GM12878 (cell line): Measurements from ENCODE around the gene COL18A1. TPM values are rescaled to one million over a fixed set of nuclear protein-coding genes. Genes with fewer than 3 reads are reported as not detected.
A peak's percentile ranks its signal among the peaks of the same experiment; 100 is the strongest.
"Not testable (repeated sequence)": the region's sequence is repeated elsewhere in the genome, so short reads cannot be mapped to it uniquely, and the experiment has no call there.

Experiments
- ATAC-seq: fragments of 200-7000 bp; cut with Tn5 transposase; 3 replicates; pipeline ENCODE4 v1.9.1; 2020; ENCODE audit warnings: mild to moderate bottlenecking, moderate library complexity
- BruUV-seq: library from RNA; stranded (reverse); fragments of 400-500 nt; replicated peaks from 2 replicates; lab custom pipeline; 2021; lab: Mats Ljungman, UMichigan
- CTCF ChIA-PET: fragments of 300-600 bp; sonication (Branson Sonifier 250); formaldehyde crosslinking; extraction: SDS; loops from one replicate; lab custom pipeline; 2021; ENCODE audit warnings: inconsistent platforms; lab: Yijun Ruan, JAX
- POLR2A ChIA-PET: fragments of 350-600 bp; formaldehyde crosslinking; extraction: SDS; loops from one replicate; lab custom pipeline; 2021; ENCODE audit warnings: inconsistent platforms; lab: Charles Lee
- RAD21 ChIA-PET: fragments of 300-600 bp; sonication (Branson Sonifier 250); formaldehyde crosslinking; loops from one replicate; lab custom pipeline; 2023; ENCODE audit warnings: antibody characterized with exemption; ENCODE audit not compliant: unreplicated experiment; lab: Charles Lee
- SMC1A ChIA-PET: fragments of 300-600 bp; sonication (Branson Sonifier 250); formaldehyde crosslinking; loops from one replicate; lab custom pipeline; 2023; ENCODE audit not compliant: unreplicated experiment, uncharacterized antibody; lab: Charles Lee
- DNase-seq: peaks from one replicate; pipeline ENCODE4 v3.0.0-alpha.2; 2011; ENCODE audit warnings: low read depth, low spot score
- FAIRE-seq: peaks from 3 replicates; lab custom pipeline; 2011; peaks lifted over from hg19 to GRCh38; lab: Jason Lieb, UNC
- H2AFZ ChIP-seq: 2 replicates; pipeline ENCODE4 v1.6.0; 2011; ENCODE audit warnings: low read depth, low read length, control low read depth; ENCODE audit not compliant: control insufficient read depth
- H3K27ac ChIP-seq: 2 replicates; pipeline ENCODE4 v1.5.1; 2011; ENCODE audit warnings: control low read depth; ENCODE audit not compliant: control insufficient read depth, insufficient read depth
- H3K27me3 ChIP-seq, 2 experiments: replicated peaks in 1 of 2; 2 replicates each; pipeline versions ENCODE4 v1.6.0 to v1.6.1; 2011; ENCODE audit warnings: low read length in 1 of 2; ENCODE audit not compliant: control insufficient read depth in 2 of 2, insufficient read depth in 2 of 2
- H3K36me3 ChIP-seq, 2 experiments: 2 replicates each; pipeline ENCODE4 v1.5.1; 2011; ENCODE audit warnings: low read length in 1 of 2; ENCODE audit not compliant: control insufficient read depth in 2 of 2, insufficient read depth in 2 of 2
- H3K4me1 ChIP-seq: 2 replicates; pipeline ENCODE4 v1.6.1; 2011; ENCODE audit warnings: mild to moderate bottlenecking, low read length, moderate library complexity, mixed read lengths; ENCODE audit not compliant: control insufficient read depth, insufficient read depth
- H3K4me2 ChIP-seq: 2 replicates; pipeline ENCODE4 v1.6.0; 2011; ENCODE audit warnings: control low read depth; ENCODE audit not compliant: control insufficient read depth, insufficient read depth
- H3K4me3 ChIP-seq: fragments of 200-600 bp; sonication (generic); 2 replicates; pipeline ENCODE4 v1.5.1; 2016
- H3K79me2 ChIP-seq: 2 replicates; pipeline ENCODE4 v1.6.0; 2011; ENCODE audit warnings: low read length; ENCODE audit not compliant: control insufficient read depth, insufficient read depth
- H3K9ac ChIP-seq: 2 replicates; pipeline ENCODE4 v1.8.0; 2011; ENCODE audit warnings: low read length, control low read depth, mixed read lengths; ENCODE audit not compliant: control insufficient read depth, insufficient read depth
- H3K9me3 ChIP-seq: replicated peaks from 3 replicates; pipeline ENCODE4 v1.5.1; 2011; ENCODE audit warnings: mild to moderate bottlenecking, low read length; ENCODE audit not compliant: control insufficient read depth, insufficient read depth
- H4K20me1 ChIP-seq: 2 replicates; pipeline ENCODE4 v1.6.0; 2011; ENCODE audit not compliant: control insufficient read depth, insufficient read depth
- CHD1 ChIP-seq: IDR thresholded peaks from 2 replicates; pipeline ENCODE4 v1.6.1; 2012; ENCODE audit warnings: low read depth, low read length, improper control_type of control experiment
- CREB1 ChIP-seq: IDR thresholded peaks from 2 replicates; pipeline ENCODE4 v1.6.1; 2012; ENCODE audit warnings: low read depth, mild to moderate bottlenecking, inconsistent platforms
- EP300 ChIP-seq, 2 experiments: fragments of 150-350 bp in 1 of 2; IDR thresholded peaks; 2 replicates each; pipeline ENCODE4 v1.6.1; 2011 to 2012; ENCODE audit warnings: low read depth in 2 of 2, low read length in 2 of 2, borderline replicate concordance in 1 of 2, improper control_type of control experiment in 1 of 2, inconsistent platforms in 1 of 2; ENCODE audit not compliant: control insufficient read depth in 1 of 2
- KDM1A ChIP-seq: fragments of 200-600 bp; sonication (generic); IDR thresholded peaks from 2 replicates; pipeline ENCODE4 v1.6.1; 2016; ENCODE audit warnings: borderline replicate concordance
- NFYB ChIP-seq: IDR thresholded peaks from 2 replicates; pipeline ENCODE4 v1.6.1; 2011; ENCODE audit warnings: low read depth, mild to moderate bottlenecking, low read length, improper control_type of control experiment, moderate library complexity; ENCODE audit not compliant: insufficient read depth
- PAX5 ChIP-seq: IDR thresholded peaks from 2 replicates; pipeline ENCODE4 v1.6.1; 2011; ENCODE audit warnings: low read depth, low read length, borderline replicate concordance
- TCF12 ChIP-seq: IDR thresholded peaks from 2 replicates; pipeline ENCODE4 v1.6.1; 2011; ENCODE audit warnings: low read depth, mild to moderate bottlenecking, low read length
- WGBS: methylation state at CpG from one replicate; pipeline ENCODE4 v1.1.6; 2016; ENCODE audit warnings: low lambda C conversion rate; ENCODE audit not compliant: insufficient replicate concordance, insufficient coverage; ENCODE audit errors: missing lambda C conversion rate; 5-methylcytosine and 5-hydroxymethylcytosine counted together
- in situ Hi-C: fragments of 300-500 bp; cut with MboI; formaldehyde crosslinking; loops from 9 replicates; pipeline ENCODE4 v1.14.3; 2018; ENCODE audit warnings: mixed read lengths
- intact Hi-C: fragments of 100-400 bp; cut with micrococcal nuclease; formaldehyde crosslinking; loops from one replicate; pipeline ENCODE4 v1.14.2; 2022; ENCODE audit not compliant: unreplicated experiment
- polyA plus RNA-seq, 11 experiments: library from polyadenylated mRNA; depleted of rRNA in 4 of 11; unstranded in 6 of 11; stranded (reverse) in 5 of 11; fragments of >200 nt; fragmentation: Nextera tagmentation in 4 of 11; fragmentation: Illumina TruSeq in 1 of 11; extraction: Ambion mirVana in 4 of 11; extraction: Trizol in 1 of 11; gene quantifications; 1 replicate in 1 of 11; 2 replicates in 10 of 11; pipeline versions ENCODE4 v1.2.1 to v1.2.3, GENCODE V29; 2011 to 2016; ENCODE audit warnings: inconsistent platforms in 2 of 11, missing spikeins in 2 of 11, low read depth in 1 of 11
- total RNA-seq, 4 experiments: library from RNA; depleted of rRNA in 3 of 4; stranded (reverse); fragments of >200 nt in 3 of 4; fragmentation: Illumina TruSeq in 1 of 4; extraction: Trizol in 1 of 4; gene quantifications; 2 replicates each; pipeline versions ENCODE4 v1.2.1 to v1.2.3, GENCODE V29; 2013 to 2021
- TF ChIP-seq, protein P1 (sequence below): IDR thresholded peaks from 2 replicates; pipeline ENCODE4 v1.6.1; 2011; ENCODE audit warnings: mild to moderate bottlenecking, low read depth, low read length, moderate library complexity; ENCODE audit not compliant: insufficient replicate concordance
- TF ChIP-seq, protein P2 (sequence below): fragments of 450-650 bp; formaldehyde crosslinking; IDR thresholded peaks from 2 replicates; pipeline ENCODE4 v1.4.0; 2020; ENCODE audit warnings: mild to moderate bottlenecking, moderate library complexity

Gene COL18A1
- total and polyA plus RNA-seq, 10 of the 15 experiments (the other 5 are each of a cell fraction or from before 2014, with no cell fraction given) = under 0.01 to 0.49 (median 0.09) TPM; not detected in 3

DNA sequence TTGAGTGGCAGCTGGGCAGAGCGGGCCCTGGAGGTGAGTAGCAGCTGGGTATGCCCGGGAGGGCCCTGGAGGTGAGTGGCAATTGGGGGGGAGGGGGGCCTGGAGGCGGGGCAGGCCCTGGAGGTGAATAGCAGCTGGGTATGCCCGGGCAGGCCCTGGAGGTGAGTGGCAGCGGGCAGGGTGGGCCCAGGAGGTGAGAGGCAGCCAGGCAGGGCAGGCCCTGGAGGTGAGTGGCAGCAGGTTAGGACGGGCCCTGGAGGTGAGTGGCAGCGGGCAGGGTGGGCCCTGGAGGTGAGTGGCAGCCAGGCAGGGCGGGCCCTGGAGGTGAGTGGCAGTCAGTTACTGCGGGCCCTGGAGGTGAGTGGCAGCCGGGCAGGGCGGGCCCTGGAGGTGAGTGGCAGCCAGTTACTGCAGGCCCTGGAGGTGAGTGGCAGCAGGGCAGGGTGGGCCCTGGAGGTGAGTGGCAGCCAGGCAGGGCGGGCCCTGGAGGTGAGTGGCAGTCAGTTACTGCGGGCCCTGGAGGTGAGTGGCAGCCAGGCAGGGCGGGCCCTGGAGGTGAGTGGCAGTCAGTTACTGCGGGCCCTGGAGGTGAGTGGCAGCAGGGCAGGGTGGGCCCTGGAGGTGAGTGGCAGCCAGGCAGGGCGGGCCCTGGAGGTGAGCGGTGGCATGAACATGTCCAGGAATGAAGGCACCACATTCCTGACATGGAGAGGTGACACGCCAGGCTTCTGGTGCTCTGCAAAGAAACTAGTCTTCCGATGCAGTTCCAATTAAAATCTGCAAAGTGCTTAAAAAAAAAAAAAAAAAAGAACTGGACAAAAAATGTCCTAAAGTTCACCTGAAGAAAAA, 122.4 kb downstream of the COL18A1 start:
- intact Hi-C loops, H3K4me3 ChIP-seq, H3K27me3 ChIP-seq, H3K9me3 ChIP-seq, SMC1A ChIA-PET, H4K20me1 ChIP-seq, H3K4me1 ChIP-seq, H3K9ac ChIP-seq, DNase-seq, in situ Hi-C loops, H3K27ac ChIP-seq, ATAC-seq, H3K79me2 ChIP-seq, BruUV-seq, H3K4me2 ChIP-seq, CTCF ChIA-PET, H2AFZ ChIP-seq, POLR2A ChIA-PET, FAIRE-seq, RAD21 ChIA-PET: not testable (repeated sequence)
- TF ChIP-seq, protein P1, sequence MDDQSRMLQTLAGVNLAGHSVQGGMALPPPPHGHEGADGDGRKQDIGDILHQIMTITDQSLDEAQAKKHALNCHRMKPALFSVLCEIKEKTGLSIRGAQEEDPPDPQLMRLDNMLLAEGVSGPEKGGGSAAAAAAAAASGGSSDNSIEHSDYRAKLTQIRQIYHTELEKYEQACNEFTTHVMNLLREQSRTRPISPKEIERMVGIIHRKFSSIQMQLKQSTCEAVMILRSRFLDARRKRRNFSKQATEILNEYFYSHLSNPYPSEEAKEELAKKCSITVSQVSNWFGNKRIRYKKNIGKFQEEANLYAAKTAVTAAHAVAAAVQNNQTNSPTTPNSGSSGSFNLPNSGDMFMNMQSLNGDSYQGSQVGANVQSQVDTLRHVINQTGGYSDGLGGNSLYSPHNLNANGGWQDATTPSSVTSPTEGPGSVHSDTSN = peak; percentile 73
- peaks cover 3 to 35% of the 10 kb centered on the region in 2 experiments for H3K36me3 ChIP-seq
- 84% methylated on average over 13 of the region's 19 CpGs for WGBS

DNA sequence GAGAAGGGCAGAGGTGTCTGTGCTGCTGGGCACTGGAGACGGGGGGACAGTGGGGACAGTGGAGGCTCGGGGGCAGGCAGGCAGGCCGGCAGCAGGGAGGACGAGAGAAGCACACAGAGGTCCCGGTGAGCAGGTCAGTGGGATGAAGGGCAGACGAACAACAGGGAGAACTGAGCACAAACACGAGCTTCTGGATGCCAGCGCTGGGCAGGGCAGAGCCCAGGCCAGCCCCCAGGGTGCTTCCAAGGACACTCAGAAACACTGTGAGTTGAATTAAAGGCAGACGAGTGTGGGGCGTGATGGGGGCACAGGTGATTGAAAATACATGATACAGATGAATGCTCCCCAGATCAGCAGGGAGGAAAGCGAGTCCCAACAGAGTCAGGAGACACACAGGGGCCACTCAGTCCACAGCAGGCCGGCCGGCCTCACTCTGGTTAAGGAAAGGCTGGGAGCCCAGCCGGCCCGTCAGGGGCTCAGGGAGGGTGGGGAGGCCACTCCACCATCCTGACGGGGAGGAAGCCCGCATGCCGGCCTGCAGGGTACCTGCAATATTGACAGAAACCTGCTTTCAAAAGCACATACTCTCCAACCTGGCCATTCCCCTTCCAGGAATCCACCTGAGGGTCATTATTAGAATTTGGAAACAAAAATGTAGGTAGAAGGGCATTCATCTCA, 123.2 kb downstream of the COL18A1 start:
- intact Hi-C loops = no loop called here
- no peak for TF ChIP-seq TCF12
- TF ChIP-seq EP300 (IDR thresholded peaks at IDR 0.05; ENCODE audit: borderline replicate concordance in 1 of 2, control insufficient read depth in 1 of 2, low read depth in 2 of 2, low read length in 2 of 2) = no peak
- no peak for TF ChIP-seq PAX5
- TF ChIP-seq, protein P2, sequence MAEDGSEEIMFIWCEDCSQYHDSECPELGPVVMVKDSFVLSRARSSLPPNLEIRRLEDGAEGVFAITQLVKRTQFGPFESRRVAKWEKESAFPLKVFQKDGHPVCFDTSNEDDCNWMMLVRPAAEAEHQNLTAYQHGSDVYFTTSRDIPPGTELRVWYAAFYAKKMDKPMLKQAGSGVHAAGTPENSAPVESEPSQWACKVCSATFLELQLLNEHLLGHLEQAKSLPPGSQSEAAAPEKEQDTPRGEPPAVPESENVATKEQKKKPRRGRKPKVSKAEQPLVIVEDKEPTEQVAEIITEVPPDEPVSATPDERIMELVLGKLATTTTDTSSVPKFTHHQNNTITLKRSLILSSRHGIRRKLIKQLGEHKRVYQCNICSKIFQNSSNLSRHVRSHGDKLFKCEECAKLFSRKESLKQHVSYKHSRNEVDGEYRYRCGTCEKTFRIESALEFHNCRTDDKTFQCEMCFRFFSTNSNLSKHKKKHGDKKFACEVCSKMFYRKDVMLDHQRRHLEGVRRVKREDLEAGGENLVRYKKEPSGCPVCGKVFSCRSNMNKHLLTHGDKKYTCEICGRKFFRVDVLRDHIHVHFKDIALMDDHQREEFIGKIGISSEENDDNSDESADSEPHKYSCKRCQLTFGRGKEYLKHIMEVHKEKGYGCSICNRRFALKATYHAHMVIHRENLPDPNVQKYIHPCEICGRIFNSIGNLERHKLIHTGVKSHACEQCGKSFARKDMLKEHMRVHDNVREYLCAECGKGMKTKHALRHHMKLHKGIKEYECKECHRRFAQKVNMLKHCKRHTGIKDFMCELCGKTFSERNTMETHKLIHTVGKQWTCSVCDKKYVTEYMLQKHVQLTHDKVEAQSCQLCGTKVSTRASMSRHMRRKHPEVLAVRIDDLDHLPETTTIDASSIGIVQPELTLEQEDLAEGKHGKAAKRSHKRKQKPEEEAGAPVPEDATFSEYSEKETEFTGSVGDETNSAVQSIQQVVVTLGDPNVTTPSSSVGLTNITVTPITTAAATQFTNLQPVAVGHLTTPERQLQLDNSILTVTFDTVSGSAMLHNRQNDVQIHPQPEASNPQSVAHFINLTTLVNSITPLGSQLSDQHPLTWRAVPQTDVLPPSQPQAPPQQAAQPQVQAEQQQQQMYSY = no peak
- no peak for TF ChIP-seq KDM1A
- no peak for TF ChIP-seq NFYB
- TF ChIP-seq CREB1 = no peak
- no peak for TF ChIP-seq CHD1

More for the DNA sequence above, 123.2 kb downstream of the COL18A1 start:
- 98% methylated on average over 14 of the region's 18 CpGs for WGBS
- DNase-seq (no peak), FAIRE-seq (no peak), ATAC-seq (no peak)
- RAD21 ChIA-PET = no interaction called here
- no peaks in the 10 kb centered on the region; the same call in 1 of the 2 replicates for H3K79me2 ChIP-seq
- in situ Hi-C loops = no loop called here
- no peak overlapping the region for H3K4me3 ChIP-seq
- H3K27ac ChIP-seq = no peak overlapping the region
- SMC1A ChIA-PET = no interaction called here
- H3K9me3 ChIP-seq = no peaks in the 10 kb centered on the region
- H2AFZ ChIP-seq = no peak overlapping the region
- H3K4me1 ChIP-seq = no peaks in the 10 kb centered on the region
- no peak overlapping the region for H3K9ac ChIP-seq
- H3K27me3 ChIP-seq = no peaks in the 10 kb centered on the region
- CTCF ChIA-PET = no interaction called here
- no peak overlapping the region for H3K4me2 ChIP-seq
- no TSS peak for BruUV-seq
- peaks cover 3 to 38% of the 10 kb centered on the region in 2 experiments for H3K36me3 ChIP-seq
- POLR2A ChIA-PET = no interaction called here
- H4K20me1 ChIP-seq = no peaks in the 10 kb centered on the region
